ENCODE measurements around the gene MBNL2.
"Not testable (repeated sequence)": the region's sequence is repeated elsewhere in the genome, so short reads cannot be mapped to it uniquely, and the experiment has no call there.

Gene MBNL2

GRCh38 chr13:97346561-97347254, 124.6 kb downstream of the MBNL2 start:
- H3K4me3 ChIP-seq (ENCODE audit: low read depth, low read length): no peak overlapping the region
- TF ChIP-seq CTCF (IDR thresholded peaks at IDR 0.05; ENCODE audit: low read depth, low read length): no peak

GRCh38 chr13:97347255-97347932, 125.3 kb downstream of the MBNL2 start:
- no peak overlapping the region for H3K4me3 ChIP-seq (ENCODE audit: low read depth, low read length)
- no peak for TF ChIP-seq CTCF (IDR thresholded peaks at IDR 0.05; ENCODE audit: low read depth, low read length)

- no peak overlapping the region for H3K4me3 ChIP-seq (ENCODE audit: low read depth, low read length)
- no peak for TF ChIP-seq CTCF (IDR thresholded peaks at IDR 0.05; ENCODE audit: low read depth, low read length)
These were observed 126.5 kb downstream of the MBNL2 start for GRCh38 chr13:97348569-97349100.

GRCh38 chr13:97352012-97352411, 129.9 kb downstream of the MBNL2 start:
- H3K4me3 ChIP-seq (ENCODE audit: low read depth, low read length): not testable (repeated sequence)

GRCh38 chr13:97352815-97353214, 130.7 kb downstream of the MBNL2 start:
- no peak overlapping the region for H3K4me3 ChIP-seq (ENCODE audit: low read depth, low read length)
- no peak for TF ChIP-seq CTCF (IDR thresholded peaks at IDR 0.05; ENCODE audit: low read depth, low read length)

GRCh38 chr13:97353927-97354675, 132.0 kb downstream of the MBNL2 start:
- no peak for TF ChIP-seq CTCF (IDR thresholded peaks at IDR 0.05; ENCODE audit: low read depth, low read length)
- H3K4me3 ChIP-seq (ENCODE audit: low read depth, low read length): no peak overlapping the region

GRCh38 chr13:97354808-97355207, 132.7 kb downstream of the MBNL2 start:
- no peak for TF ChIP-seq CTCF (IDR thresholded peaks at IDR 0.05; ENCODE audit: low read depth, low read length)
- no peak overlapping the region for H3K4me3 ChIP-seq (ENCODE audit: low read depth, low read length)
